Measurements from ENCODE around the gene BSN. TPM values are rescaled to one million over a fixed set of nuclear protein-coding genes. Genes with fewer than 3 reads are reported as not detected.

BSN gene
- total RNA-seq, 3 donors from 2014 or later: 0.17 to 1.2 (median 0.36) TPM

DNA sequence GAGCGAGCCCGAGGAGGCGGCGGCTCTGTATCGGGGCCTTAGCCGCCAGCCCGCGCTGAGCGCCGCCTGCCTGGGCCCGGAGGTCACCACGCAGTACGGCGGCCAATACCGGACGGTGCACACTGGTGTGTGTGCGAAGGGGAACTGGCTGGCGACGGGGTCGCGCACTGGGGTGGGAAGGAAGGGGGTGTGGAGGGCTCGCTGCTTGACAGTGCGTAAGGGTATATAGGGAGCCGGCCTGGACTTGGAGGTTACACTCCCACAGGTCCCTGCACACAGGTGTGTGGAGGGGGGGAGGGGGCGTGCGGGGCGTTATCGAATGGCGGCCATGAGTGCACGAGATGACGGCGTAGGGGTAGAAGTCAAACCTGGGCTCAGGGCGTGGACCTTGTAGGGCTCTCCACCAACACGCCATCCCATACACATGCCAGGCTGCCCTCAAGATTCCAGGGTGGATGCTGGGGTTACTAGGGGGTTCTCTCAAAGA lies 120.3 kb downstream of the BSN start:
- ATAC-seq: peak; percentile 36
- Histone ChIP-seq H3K4me1 (ENCODE audit: low read depth) (peaks cover 13% of the 10 kb centered on the region), H3K9me3 (no peaks in the 10 kb centered on the region), H3K4me3 (peak overlapping the region; percentile 85), H3K36me3 (ENCODE audit: low read depth) (no peaks in the 10 kb centered on the region)
- intact Hi-C loops (cut with DNase I, micrococcal nuclease): loop anchor here in 1 of 2 donors (5.0 kb wide), 1 partner anchor 132 kb away; no protein-coding TSS in a partner anchor
- DNase-seq: peak in 2 of 3 donors; percentile 58 to 77
- TF ChIP-seq, protein P1, sequence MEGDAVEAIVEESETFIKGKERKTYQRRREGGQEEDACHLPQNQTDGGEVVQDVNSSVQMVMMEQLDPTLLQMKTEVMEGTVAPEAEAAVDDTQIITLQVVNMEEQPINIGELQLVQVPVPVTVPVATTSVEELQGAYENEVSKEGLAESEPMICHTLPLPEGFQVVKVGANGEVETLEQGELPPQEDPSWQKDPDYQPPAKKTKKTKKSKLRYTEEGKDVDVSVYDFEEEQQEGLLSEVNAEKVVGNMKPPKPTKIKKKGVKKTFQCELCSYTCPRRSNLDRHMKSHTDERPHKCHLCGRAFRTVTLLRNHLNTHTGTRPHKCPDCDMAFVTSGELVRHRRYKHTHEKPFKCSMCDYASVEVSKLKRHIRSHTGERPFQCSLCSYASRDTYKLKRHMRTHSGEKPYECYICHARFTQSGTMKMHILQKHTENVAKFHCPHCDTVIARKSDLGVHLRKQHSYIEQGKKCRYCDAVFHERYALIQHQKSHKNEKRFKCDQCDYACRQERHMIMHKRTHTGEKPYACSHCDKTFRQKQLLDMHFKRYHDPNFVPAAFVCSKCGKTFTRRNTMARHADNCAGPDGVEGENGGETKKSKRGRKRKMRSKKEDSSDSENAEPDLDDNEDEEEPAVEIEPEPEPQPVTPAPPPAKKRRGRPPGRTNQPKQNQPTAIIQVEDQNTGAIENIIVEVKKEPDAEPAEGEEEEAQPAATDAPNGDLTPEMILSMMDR (IDR thresholded peaks at IDR 0.05): no peak

DNA sequence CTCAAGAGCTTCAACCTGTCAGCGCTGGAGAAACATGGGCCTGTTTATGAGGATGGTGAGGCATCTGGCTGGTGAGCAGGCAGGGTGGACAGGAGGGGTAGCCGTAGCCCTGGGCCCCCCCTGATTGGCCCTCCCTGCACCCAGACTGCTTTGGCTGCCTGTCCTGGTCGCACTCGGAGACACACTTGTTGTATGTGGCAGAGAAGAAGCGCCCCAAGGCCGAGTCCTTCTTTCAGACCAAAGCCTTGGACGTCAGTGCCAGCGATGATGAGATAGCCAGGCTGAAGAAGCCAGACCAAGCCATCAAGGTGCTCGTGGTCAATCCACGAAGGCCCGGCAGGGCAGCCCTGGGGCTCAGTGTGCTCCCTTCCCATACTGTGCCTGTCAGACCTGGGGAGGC lies 121.6 kb downstream of the BSN start:
- Histone ChIP-seq H3K4me1 (ENCODE audit: low read depth) (peaks cover 13% of the 10 kb centered on the region), H3K9me3 (no peaks in the 10 kb centered on the region), H3K36me3 (ENCODE audit: low read depth) (no peaks in the 10 kb centered on the region), H3K4me3 (no peak overlapping the region)
- intact Hi-C loops (cut with DNase I, micrococcal nuclease): no loop called here
- DNase-seq: no peak
- TF ChIP-seq, protein P1 (IDR thresholded peaks at IDR 0.05): no peak
- ATAC-seq: no peak

DNA sequence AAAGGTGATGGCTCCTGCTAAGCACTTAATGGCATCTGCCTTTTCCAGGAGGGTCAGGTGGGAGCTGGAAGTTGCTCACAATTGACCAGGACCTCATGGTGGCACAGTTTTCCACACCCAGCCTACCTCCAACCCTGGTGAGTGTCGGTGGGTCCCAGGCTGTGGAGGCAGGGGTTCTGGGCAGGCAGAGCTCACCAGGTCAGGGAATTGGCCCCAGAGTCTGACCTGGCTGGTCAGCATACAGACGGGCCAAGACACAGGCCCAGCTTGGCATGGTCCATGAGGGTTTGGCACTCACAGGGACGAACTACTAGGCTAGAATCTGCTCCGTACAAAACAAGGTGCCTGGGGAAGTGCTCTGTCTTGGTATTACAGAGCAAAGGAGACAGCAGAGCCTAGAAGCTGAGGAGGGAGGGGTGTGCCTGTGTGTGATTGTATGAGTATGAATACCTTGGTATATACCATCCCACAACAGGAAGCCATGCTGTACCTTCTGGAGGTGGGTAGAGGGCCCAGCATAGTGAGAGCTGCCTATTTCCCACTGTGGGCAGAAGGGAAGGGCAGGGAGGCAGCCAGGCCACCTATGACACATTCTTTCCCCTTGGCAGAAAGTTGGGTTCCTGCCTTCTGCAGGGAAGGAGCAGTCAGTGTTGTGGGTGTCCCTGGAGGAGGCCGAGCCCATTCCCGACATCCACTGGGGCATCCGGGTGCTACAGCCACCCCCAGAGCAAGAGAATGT lies 126.4 kb downstream of the BSN start:
- Histone ChIP-seq H3K4me1 (ENCODE audit: low read depth) (no peaks in the 10 kb centered on the region), H3K4me3 (no peak overlapping the region), H3K36me3 (ENCODE audit: low read depth) (peaks cover 10% of the 10 kb centered on the region), H3K9me3 (no peaks in the 10 kb centered on the region)
- TF ChIP-seq, protein P1 (IDR thresholded peaks at IDR 0.05): no peak
- intact Hi-C loops (cut with DNase I, micrococcal nuclease): no loop called here
- DNase-seq (no peak), ATAC-seq (no peak)

DNA sequence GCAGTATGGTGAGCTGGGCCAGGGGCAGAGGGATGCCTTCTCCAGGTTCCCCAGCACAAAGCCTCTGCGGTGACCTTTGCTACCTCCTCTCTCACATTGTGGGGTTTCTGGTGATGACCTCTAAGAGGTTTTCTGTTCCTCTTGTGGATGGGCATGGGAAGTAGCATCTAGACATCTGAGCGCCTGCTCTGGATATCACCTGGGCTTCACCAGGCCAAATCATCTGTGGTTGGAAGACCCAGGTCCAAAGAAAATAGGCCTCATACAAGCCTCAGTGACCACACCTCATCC lies 126.9 kb downstream of the BSN start:
- TF ChIP-seq, protein P1 (IDR thresholded peaks at IDR 0.05): no peak
- H3K36me3 ChIP-seq (ENCODE audit: low read depth): peaks cover 10% of the 10 kb centered on the region
- intact Hi-C loops (cut with DNase I, micrococcal nuclease): no loop called here

DNA sequence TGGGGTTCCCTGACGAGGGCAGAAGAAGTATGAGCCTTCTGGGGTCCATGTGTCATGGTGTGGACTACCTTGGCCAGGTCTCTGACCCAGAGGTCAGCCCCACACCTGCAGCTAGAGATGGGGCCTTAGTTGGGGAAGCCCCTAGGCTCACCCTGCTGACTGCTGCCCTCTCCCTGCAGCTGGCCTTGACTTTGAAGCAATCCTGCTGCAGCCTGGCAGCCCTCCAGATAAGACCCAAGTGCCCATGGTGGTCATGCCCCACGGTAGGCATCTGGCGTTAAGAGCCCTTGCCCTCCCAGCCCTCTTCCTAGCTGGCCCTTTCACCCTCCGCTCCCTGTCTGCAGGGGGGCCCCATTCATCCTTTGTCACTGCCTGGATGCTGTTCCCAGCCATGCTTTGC lies 127.3 kb downstream of the BSN start:
- TF ChIP-seq, protein P1 (IDR thresholded peaks at IDR 0.05): no peak
- no peak for DNase-seq
- peaks cover 10% of the 10 kb centered on the region for H3K36me3 ChIP-seq (ENCODE audit: low read depth)
- H3K9me3 ChIP-seq: no peaks in the 10 kb centered on the region
- ATAC-seq: no peak
- peaks cover 2% of the 10 kb centered on the region for H3K4me1 ChIP-seq (ENCODE audit: low read depth)
- intact Hi-C loops (cut with DNase I, micrococcal nuclease): no loop called here
- H3K4me3 ChIP-seq: no peak overlapping the region

More for the DNA sequence above, 126.9 kb downstream of the BSN start:
- ATAC-seq (no peak), DNase-seq (no peak)
- Histone ChIP-seq H3K4me3 (no peak overlapping the region), H3K9me3 (no peaks in the 10 kb centered on the region), H3K4me1 (ENCODE audit: low read depth) (peaks cover 2% of the 10 kb centered on the region)
